Measurements from ENCODE around the gene GDE1.
"Not testable (repeated sequence)": the region's sequence is repeated elsewhere in the genome, so short reads cannot be mapped to it uniquely, and the experiment has no call there.

GDE1 gene, protein sequence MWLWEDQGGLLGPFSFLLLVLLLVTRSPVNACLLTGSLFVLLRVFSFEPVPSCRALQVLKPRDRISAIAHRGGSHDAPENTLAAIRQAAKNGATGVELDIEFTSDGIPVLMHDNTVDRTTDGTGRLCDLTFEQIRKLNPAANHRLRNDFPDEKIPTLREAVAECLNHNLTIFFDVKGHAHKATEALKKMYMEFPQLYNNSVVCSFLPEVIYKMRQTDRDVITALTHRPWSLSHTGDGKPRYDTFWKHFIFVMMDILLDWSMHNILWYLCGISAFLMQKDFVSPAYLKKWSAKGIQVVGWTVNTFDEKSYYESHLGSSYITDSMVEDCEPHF

DNA sequence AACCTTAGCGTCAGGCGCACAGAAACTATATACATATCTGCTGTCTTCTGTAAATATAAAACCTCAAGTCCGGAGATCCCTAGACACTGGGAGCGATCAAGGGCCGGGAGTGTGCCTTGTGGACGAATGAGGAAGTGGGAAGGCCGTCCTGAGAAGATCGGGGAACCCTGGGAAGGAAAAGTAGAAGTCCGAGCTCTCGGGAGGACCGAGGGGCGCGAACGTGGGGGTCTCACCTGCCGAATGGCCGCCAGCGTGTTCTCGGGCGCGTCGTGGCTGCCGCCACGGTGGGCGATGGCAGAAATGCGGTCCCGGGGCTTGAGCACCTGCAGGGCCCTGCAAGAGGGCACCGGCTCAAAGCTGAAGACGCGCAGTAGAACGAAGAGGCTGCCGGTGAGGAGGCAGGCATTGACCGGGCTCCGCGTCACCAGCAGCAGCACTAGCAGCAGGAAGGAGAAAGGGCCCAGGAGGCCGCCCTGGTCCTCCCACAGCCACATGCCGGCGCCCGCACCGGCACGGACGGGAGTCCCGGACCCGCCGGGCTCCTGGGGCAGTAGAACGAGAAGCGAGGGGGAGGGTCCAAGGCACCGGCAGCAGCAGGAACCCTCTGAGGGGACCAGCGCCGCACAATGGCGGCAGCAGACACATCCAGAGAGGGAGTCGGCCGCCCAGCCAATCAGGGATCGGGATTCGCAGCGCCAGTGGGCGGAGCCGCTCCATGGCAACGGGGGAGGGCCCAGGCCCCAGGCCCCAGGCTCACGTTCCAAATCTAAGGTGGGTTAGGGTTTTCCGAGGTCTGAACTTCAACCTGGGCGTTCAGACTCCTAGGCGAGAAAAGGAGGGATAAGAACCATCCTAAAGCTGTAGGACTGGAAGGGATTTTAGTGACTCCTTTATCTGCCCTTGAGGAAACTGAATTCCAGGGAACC is at the start of gene GDE1:
TSS of gene GDE1 (minus strand) at position 628 of the 926 bp plus-strand sequence. CDS start at position 494, 134 bp downstream.
- DNase-seq (ENCODE audit: low spot score): peak; percentile 94
- FAIRE-seq: no peak

DNA sequence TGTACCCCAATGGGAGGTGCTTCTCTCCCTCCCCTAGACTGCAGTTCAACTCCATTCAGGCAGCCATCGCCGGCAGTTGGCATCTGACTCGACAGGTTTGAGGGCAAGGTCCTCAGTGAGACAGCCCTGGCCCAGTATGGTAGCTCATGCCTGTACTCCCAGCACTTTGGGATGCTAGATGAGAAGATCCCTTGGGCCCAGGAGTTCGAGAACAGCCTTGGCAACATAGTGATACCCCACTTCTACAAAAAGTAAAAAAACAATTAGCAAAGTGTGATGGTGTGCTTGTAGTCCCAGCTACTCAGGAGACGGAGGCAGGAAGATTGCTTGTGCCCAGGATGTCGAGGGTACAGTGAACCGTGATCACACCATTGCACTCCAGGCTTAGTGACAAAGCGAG is 45.7 kb upstream of the GDE1 start:
- DNase-seq (ENCODE audit: low spot score) (no peak), FAIRE-seq (no peak)

DNA sequence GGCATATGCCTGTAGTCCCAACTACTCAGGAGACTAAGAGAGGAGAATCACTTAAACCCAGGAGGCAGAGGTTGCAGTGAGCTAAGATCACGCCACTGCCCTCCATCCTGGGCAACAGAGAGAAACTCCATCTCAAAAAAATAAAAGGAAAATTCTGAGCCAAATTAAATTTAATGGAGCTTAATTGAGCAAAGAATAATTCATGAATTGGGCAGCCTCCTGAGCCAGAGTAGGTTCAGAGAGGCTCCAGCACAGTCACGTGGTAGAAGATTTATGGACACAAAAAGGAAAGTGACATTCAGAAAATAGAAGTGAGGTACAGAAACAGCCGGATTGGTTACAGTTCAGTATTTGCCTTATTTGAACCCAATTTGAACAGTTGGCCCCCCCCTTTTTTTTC is 44.5 kb upstream of the GDE1 start:
- DNase-seq (ENCODE audit: low spot score) (no peak), FAIRE-seq (no peak)

DNA sequence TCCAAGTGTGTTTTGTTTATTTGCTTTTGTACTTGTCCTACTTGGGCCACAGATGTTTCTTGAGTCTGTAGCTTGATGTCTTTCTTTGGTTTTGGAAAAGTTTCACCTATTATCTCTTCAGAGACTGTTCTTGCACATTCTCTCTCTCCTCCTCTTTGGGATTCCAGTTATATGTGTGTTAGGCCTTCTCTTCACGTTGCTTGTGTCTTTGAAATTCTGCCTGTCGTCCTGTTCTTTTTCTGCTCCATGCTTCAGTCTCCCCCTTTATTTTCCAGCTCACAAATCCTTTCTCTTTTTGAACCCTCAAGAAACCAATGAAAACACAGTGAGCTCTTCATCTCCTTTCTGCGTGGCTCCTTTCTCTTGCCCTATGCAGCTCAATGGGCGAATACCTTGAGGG is 41.5 kb upstream of the GDE1 start:
- no peak for FAIRE-seq
- no peak for DNase-seq (ENCODE audit: low spot score)

DNA sequence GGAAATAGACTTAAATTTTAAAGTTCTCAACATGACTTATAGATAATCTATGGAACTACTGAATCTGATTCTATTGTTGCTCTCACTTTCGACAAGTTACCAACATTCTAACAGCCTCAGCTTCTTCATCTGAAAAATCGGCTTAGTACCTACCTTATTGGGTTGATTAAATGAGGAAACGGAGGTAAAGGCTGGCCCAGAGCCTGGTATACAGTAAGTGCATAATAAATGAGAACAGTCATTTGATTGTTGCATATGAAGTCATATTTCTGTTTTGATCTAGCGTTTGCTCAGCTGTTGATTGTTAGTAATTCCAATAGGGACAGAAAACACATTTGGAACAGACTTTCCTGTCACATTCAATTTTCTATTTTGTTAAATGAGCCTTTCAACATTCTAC is 38.2 kb upstream of the GDE1 start:
- no peak for FAIRE-seq
- no peak for DNase-seq (ENCODE audit: low spot score)

DNA sequence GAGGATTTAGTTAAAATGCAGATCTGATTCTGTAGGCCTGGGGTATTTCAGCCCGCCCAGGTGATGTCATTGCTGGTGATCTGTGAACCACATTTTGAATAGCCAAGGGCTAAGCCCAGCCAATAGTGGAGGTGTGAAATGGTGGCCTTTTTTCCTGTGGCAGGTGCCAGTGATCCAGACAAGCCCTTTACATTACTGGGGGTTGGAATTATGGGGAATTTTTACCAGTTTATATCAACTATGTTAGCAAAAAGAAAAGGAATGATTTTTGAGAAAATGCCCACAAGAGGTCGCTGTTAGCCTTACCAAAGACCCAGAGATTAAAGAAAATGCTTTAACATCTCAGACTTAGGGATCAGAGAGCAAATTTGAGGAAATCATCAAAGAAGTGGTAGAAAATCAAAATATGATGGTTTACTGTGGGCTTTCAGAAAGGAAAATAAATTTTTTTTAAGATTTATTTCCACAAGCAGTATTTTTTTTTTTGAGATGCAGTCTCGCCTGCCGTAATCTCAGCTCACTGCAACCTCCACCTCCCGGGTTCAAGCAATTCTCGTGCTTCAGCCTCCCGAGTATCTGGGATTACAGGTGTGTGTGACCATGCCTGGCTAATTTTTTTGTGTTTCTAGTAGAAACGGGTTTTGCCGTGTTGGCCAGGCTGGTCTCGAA is 37.5 kb upstream of the GDE1 start:
- peak; percentile 14 for DNase-seq (ENCODE audit: low spot score)
- no peak for FAIRE-seq

DNA sequence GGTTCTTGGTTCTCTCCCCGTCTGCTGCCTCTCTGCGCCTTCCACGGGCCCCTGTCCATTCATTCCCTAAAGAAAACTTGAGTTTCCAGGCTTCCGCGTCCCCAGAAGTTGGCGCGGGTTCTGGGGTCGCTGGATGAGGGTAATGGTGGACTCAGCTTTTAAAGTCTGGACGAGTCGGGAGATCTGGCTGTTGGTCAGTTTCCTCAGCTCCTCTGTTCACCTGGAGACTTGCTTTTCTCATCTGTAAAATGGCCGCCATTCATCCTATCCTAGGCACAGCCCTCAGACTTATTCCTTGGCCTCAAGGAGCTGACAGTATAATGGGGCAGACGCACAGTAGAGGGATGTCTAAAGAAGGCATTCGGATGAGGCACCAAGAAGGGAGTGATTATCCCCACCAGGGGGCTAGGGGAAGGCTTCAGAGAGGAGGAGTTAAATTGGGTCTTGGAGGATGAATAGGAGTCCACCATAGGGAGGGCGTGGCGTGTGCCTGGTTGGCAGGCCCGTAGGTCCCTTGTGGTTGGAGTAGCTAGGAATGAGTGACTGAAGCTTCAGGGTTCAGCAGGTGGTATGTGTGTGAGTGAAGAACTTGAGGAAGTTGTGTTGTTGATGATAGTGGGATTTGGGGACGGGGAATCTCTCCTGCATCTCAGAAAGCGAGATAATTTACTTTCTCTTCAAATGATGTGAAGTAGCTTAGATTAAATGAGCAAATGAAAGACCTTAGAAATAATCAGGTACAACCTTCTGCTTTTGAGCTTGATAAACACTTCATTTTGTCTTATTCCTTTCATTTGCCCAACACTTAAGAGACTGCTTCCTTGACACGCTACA is 34.3 kb upstream of the GDE1 start:
- DNase-seq (ENCODE audit: low spot score) (peak; percentile 62), FAIRE-seq (no peak)

DNA sequence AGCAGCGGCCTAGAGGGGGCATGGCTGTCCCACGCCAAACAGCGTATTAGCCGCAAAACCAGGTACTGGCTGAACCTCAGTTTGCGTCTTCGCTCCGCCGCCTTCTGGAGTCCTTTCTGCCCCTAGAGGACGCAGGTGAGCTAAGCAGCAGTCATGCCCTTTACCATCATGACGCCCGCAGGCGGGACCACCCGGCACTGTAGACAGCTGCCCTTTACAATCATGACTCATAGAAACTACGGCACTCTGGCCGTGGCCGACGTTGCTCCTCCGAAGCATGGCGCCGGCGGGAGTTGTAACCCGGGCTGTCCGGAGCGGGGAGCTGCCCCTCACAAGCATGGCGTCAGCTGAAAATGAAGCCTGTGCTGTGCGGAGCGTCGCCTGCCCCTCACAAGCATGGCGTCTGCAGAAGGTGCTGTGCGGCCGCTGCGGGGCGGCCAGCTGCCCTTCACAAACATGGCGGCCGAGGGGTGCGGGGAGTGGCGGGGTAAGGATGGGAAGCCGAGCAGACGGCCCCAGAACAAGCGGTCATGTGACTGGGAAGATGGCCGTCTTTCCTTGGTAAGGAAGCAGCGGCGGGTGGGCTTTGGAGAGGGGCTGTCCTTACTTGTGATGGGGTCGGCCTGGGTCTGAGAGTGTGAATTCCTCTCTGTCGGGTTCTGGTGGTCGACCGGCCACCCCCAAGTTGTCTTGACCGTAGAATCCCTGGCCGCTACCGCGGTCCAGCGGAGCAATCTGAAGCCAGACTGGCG is 33.5 kb upstream of the GDE1 start, which contains the start of gene VPS35L:
TSS of gene VPS35L (plus strand) at position 518 of the 752 bp plus-strand sequence. CDS start at position 545, 27 bp downstream.
- DNase-seq (ENCODE audit: low spot score) (peak; percentile 96), FAIRE-seq (no peak)

DNA sequence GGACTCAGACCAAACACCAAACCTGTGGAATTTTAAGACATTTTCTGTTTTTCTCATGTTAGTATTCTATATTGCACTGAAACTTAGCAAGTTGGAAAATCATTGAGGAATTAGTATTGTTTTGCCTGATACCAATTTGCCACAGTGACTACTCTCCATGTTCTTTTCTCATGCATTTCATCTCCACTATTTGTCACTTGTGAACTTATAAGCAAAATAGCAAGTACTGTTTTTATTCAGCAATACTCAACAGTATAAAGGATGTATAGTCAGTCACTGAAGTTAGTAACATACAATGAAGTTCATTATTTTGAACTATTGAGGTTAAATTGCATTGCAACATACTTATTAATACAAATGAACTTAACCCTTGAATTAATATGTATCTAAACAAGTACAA is 27.8 kb upstream of the GDE1 start:
- FAIRE-seq (no peak), DNase-seq (ENCODE audit: low spot score) (no peak)

DNA sequence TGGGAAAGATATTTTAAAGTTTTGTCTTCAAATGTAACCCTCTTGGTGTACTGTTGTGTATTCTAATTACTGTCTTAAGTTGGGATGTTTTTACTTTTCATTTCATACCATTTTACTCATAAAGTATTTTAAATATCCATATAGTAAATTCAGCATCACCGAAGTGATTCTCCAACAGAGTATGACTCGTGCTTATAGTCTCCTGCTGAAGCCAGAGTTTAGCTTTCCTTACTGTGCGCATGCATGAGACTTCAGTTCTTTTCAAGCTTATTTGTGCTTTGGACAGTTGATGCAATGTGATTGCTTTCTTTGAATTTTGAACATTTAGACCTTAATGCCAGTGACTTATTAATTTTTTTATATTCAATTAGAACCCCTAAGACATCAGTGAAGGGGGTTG is 26.2 kb upstream of the GDE1 start:
- DNase-seq (ENCODE audit: low spot score) (no peak), FAIRE-seq (no peak)

DNA sequence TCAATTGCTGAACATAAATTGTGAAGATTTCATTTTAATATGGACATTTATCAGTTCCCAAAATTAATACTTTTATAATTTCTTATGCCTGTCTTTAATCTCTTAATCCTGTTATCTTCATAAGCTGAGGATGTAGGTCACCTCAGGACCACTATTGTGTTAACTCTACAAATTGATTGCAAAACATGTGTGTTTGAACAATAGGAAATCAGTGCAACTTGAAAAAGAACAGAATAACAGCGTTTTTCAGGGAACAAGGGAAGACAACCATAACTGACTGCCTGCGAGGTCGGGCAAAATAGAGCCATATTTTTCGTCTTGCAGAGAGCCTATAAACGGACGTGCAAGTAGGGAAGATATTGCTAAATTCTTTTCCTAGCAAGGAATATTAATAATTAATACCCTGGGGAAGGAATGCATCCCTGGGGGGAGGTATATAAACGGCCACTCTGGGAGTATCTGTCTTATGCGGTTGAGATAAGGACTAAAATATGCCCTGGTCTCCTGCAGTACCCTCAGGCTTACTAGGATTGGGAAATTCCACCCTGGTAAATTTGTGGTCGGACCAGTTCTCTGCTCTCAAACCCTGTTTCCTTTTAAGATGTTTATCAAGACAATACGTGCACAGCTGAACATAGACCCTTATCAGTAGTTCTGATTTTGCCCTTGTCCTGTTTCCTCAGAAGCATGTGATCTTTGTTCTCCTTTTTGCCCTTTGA is 21.5 kb upstream of the GDE1 start:
- not testable (repeated sequence) for DNase-seq (ENCODE audit: low spot score); FAIRE-seq

DNA sequence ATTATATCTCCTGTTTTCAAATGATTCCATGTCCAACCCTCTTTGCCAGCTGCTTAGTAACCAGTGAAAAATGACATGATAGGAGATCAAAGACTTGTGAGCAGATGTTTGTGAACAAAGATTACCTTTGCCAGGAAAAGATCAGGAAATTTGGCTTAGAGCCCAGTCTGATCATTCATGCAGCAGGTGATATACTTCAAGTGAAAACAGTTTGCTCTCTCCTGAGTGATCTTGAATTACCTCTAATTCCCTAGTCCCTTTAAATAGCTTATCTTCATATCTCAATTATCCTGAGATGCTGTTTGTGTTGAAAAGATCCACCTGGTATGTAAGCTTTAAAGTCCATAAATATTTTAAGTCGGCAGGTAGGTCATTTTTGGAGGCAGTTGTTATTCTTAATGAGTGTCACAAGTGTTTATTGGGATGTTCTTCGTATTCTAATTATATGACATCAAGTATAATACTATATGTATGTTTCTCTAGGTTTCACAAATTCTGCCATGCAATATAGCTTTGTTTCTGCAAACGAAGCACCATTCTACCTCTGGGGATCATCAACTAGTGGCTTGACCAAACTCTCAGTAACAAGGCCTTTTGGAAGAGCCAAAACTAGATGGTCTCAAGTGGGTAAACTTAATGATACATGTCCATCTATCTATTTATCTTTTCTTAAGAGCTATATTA is 20.4 kb upstream of the GDE1 start:
- no peak for FAIRE-seq
- DNase-seq (ENCODE audit: low spot score): no peak

DNA sequence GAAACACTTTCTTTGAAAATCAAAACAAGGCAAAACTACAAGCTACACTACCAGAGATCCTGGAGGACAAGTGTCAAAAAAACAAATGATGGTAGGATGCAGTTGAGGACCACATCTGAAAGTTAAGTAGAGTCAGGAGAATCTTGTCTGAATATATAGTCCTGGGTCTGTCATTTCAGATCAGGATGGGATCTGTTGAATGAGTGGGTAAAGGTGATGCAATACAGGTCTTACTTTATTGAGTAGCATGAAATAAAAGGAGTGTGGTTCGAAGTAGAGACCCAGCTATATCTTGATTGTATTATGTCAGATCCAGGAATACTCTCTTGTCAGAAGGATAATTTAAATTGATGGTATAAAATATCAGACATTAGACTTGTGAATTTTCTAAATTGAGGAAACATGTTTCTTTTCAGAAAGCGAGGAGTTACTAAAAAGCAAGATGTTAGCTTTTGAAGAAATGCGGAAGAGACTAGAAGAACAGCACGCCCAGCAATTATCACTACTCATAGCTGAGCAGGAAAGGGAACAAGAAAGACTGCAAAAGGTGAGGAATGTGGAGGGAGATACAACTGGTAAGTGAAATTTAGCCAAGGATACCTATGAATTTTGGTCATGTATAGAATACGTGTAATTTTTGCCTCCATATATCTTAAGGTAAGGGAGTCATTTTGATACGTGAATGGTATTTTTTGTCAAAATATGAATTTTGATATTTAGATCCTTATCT is 18.5 kb upstream of the GDE1 start:
- FAIRE-seq: no peak

DNA sequence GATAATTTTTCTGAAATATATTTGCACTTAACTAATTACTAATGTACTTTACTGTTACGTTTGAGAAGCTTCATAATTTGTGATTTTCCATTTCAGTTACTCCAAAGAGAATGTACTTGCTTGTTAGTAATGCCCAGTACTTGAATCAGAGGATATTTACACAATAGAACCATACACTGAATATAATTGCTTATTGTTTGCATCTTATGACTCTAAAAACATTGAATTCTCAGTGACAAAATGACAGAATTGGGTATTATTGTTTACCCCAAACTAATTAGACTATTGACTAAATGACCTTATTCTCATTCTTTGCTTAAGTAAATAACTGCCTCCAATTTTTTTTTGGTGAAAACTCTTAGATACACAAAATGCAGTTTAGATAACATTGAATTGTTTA is 10.7 kb upstream of the GDE1 start:
- no peak for DNase-seq (ENCODE audit: low spot score)
- FAIRE-seq: no peak

More for the DNA sequence above, 18.5 kb upstream of the GDE1 start:
- no peak for DNase-seq (ENCODE audit: low spot score)

DNA sequence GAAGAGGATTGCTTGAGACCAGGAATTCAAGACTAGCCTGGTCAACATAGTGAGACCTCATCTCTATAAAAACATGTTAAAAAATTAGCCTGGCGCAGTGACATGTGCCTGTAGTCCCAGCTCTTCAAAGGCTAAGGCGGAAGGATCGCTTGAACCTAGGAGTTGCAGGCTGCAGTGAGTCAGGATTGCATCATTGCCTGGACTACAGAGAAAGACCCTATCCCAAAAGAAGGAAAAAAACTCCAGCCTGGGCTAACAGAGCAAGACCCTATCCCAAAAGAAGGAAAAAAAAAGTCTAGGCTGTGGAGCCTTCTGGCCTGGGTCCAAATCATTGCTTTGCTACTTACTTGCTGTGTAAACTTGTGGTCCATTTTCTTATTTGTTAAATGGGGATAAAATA is 6.8 kb upstream of the GDE1 start:
- no peak for FAIRE-seq
- no peak for DNase-seq (ENCODE audit: low spot score)

DNA sequence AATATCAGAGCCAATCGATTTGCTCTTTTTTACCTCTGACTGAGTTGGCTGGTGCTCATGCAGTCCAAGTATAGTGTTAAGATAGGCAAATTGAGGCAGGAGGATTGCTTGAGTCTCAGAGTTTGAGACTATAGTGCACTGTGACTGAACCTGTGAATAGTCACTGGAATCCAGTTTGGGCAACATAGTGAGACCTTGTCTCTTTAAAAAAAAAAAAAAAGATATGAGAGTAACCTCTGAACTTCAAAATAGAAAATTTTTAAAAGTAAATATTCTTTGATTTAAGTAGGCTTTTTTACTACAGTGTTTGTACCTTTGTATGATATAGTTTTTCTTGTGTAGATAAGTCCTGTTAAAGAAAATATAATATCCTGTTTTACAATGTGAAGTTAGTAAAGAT is 5.3 kb upstream of the GDE1 start:
- DNase-seq (ENCODE audit: low spot score) (no peak), FAIRE-seq (no peak)

DNA sequence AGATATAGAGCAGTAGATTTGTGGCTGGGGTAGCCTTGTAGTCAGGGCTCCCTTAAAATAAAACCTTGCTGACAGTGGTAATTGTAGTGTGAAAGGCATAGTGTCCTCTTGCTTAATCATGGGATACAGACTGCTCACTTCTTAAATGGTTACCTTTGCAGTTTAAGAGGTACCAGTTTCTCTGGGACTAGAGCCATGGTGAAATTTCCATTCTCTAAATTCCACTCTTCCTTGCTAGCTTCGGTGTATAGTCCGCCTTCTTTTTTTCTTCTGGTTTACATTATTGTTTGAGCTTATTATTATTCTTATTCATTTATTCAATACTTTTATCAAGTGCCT is 3.5 kb upstream of the GDE1 start:
- FAIRE-seq (no peak), DNase-seq (ENCODE audit: low spot score) (no peak)

DNA sequence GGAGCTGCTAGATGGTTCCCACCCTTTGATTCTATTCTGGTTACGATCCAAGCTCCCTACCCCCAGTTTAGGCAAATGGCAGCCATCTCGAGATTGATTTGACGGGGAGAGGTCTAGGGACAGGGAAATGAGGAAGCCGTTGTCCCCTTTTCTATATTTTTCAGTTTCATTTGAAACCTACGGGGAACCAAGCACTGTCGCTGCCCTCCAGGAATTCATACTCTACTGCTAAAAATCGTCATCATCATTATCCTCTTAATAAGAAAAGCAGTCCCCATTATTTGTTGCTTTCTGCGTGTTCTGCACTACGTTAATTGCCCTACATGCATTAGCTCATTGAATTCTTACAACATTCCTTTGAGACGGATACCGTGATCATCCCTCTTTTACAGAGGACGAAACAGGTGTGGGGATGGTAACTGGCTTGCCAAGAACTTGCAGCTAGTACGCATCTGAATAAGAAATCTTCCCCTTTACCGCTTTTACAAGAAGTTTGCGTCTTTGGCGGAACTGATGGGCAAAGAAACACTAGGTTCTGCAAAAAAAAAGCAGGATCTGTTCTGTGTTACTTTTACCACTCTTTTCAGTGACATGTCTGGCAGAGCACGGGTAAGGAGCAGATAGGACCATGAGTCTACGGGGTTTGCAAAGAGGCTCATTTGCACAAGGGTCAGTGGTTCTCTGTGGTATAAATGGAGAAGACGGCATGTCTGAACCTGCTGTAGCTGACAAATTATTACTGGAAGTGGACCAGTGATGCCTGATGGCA is 2.9 kb upstream of the GDE1 start:
- FAIRE-seq (no peak), DNase-seq (ENCODE audit: low spot score) (no peak)
